Gastroesophageal sphincter (tissue), 3 donors: Measurements from ENCODE around the gene OR2A5.

Experiments
- POLR2A ChIP-seq, 2 donors: fragments of 450-650 bp; IDR thresholded peaks; one replicate each; pipeline ENCODE4 v1.6.1; 2017; ENCODE audit warnings: antibody characterized with exemption in 2 of 2, mild to moderate bottlenecking in 2 of 2, moderate library complexity in 1 of 2
- TF ChIP-seq, protein P1 (sequence below), 4 experiments: fragments of 200-600 bp in 2 of 4; fragments of 450-650 bp in 2 of 4; sonication (generic) in 1 of 4; IDR thresholded peaks; one replicate each; pipeline ENCODE4 v1.5.1; 2017 to 2019; ENCODE audit warnings: antibody characterized with exemption in 4 of 4, mild to moderate bottlenecking in 2 of 4, moderate library complexity in 2 of 4

DNA sequence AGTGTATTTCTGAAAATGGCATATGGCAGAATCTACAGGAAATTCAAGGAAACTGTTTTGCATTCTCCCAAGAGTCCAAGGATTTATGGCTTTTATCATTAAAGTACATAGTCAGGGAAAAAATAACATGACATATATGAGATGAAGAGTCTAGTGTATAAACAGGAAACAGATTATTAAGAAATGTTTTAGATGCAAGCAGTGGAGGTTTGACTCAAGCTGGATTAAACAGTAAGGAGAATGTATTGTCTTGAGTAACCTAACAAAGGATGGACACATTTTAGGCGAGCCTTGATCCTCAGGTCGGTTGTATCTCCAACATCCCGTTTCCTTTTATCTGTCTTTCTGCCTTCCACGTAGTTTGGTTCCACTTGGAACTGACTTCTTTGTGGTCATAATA is 30.7 kb upstream of the OR2A5 start:
- TF ChIP-seq, protein P1, sequence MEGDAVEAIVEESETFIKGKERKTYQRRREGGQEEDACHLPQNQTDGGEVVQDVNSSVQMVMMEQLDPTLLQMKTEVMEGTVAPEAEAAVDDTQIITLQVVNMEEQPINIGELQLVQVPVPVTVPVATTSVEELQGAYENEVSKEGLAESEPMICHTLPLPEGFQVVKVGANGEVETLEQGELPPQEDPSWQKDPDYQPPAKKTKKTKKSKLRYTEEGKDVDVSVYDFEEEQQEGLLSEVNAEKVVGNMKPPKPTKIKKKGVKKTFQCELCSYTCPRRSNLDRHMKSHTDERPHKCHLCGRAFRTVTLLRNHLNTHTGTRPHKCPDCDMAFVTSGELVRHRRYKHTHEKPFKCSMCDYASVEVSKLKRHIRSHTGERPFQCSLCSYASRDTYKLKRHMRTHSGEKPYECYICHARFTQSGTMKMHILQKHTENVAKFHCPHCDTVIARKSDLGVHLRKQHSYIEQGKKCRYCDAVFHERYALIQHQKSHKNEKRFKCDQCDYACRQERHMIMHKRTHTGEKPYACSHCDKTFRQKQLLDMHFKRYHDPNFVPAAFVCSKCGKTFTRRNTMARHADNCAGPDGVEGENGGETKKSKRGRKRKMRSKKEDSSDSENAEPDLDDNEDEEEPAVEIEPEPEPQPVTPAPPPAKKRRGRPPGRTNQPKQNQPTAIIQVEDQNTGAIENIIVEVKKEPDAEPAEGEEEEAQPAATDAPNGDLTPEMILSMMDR (IDR thresholded peaks at IDR 0.05), result no peak
- no peak for TF ChIP-seq POLR2A (IDR thresholded peaks at IDR 0.05)
